Measurements from ENCODE around the gene LHPP.

The LHPP gene

GRCh38 chr10:124521429-124521871 is 59.8 kb downstream of the LHPP start:
- no peak for DNase-seq (ENCODE audit: low spot score)

- no peak for DNase-seq (ENCODE audit: low spot score)
Observed at GRCh38 chr10:124522131-124522932, 60.7 kb downstream of the LHPP start.

GRCh38 chr10:124522933-124523871 is 61.6 kb downstream of the LHPP start:
- DNase-seq (ENCODE audit: low spot score) = no peak

GRCh38 chr10:124523901-124524300 is 62.3 kb downstream of the LHPP start:
- no peak for DNase-seq (ENCODE audit: low spot score)

GRCh38 chr10:124524991-124525653 is 63.5 kb downstream of the LHPP start:
- DNase-seq (ENCODE audit: low spot score) = no peak

- DNase-seq (ENCODE audit: low spot score) = no peak
Observed at GRCh38 chr10:124525751-124526600, 64.4 kb downstream of the LHPP start.

- DNase-seq (ENCODE audit: low spot score) = no peak
Observed at GRCh38 chr10:124526621-124527267, 65.1 kb downstream of the LHPP start.

- DNase-seq (ENCODE audit: low spot score) = no peak
Observed at GRCh38 chr10:124527874-124528395, 66.3 kb downstream of the LHPP start.

- no peak for DNase-seq (ENCODE audit: low spot score)
Observed at GRCh38 chr10:124529661-124530214, 68.1 kb downstream of the LHPP start.

GRCh38 chr10:124530215-124530665 is 68.6 kb downstream of the LHPP start:
- DNase-seq (ENCODE audit: low spot score) = peak; percentile 80

GRCh38 chr10:124530816-124531215 is 69.2 kb downstream of the LHPP start:
- no peak for DNase-seq (ENCODE audit: low spot score)

- no peak for DNase-seq (ENCODE audit: low spot score)
Observed at GRCh38 chr10:124532106-124532641, 70.6 kb downstream of the LHPP start.

GRCh38 chr10:124532788-124533187 is 71.2 kb downstream of the LHPP start:
- no peak for DNase-seq (ENCODE audit: low spot score)

- no peak for DNase-seq (ENCODE audit: low spot score)
Observed at GRCh38 chr10:124533266-124533665, 71.6 kb downstream of the LHPP start.

GRCh38 chr10:124534231-124534798 is 72.7 kb downstream of the LHPP start:
- DNase-seq (ENCODE audit: low spot score) = no peak

GRCh38 chr10:124534826-124535601 is 73.4 kb downstream of the LHPP start:
- no peak for DNase-seq (ENCODE audit: low spot score)

GRCh38 chr10:124535731-124536495 is 74.3 kb downstream of the LHPP start:
- DNase-seq (ENCODE audit: low spot score) = no peak

- no peak for DNase-seq (ENCODE audit: low spot score)
Observed at GRCh38 chr10:124536496-124537050, 75.0 kb downstream of the LHPP start.
